GM15510 (cell line): Measurements from ENCODE around the gene KCNQ2.

Source experiments
- POLR2A ChIP-seq: IDR thresholded peaks from 3 replicates; pipeline ENCODE4 v1.6.1; 2011; ENCODE audit warnings: borderline replicate concordance; ENCODE audit not compliant: insufficient read length; ENCODE audit errors: extremely low read depth

The KCNQ2 gene

DNA sequence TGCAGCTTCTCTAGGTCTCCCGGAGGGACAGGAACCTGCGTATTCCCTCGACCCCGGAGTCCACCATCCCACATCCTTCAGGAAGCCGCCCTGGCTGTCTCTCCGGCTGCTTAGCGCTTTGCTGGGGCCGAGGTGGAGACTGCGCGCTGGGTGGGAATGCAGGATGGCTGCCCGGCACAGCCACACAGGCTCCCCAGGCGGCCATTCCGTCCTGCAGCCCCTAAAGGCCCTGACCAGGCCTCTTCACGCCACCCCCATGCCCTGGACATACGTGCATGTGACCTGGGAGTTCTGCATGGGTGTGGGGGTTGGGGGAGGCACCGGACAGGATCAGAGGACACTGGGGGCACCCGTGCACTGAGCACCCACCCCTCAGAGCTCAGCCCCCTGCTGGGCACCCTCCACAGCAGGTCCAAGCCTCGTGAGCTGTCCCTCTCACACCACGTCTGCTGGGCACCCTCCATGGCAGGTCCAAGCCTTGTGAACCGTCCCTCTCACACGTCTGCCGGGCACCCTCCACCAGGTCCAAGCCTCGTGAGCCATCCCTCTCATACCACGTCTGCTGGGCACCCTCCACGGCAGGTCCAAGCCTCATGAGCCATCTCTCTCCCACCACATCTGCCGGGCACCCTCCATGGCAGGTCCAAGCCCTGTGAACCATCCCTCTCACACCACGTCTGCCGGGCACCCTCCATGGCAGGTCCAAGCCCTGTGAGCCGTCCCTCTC is 70.9 kb downstream of the KCNQ2 start:
- no peak for TF ChIP-seq POLR2A

DNA sequence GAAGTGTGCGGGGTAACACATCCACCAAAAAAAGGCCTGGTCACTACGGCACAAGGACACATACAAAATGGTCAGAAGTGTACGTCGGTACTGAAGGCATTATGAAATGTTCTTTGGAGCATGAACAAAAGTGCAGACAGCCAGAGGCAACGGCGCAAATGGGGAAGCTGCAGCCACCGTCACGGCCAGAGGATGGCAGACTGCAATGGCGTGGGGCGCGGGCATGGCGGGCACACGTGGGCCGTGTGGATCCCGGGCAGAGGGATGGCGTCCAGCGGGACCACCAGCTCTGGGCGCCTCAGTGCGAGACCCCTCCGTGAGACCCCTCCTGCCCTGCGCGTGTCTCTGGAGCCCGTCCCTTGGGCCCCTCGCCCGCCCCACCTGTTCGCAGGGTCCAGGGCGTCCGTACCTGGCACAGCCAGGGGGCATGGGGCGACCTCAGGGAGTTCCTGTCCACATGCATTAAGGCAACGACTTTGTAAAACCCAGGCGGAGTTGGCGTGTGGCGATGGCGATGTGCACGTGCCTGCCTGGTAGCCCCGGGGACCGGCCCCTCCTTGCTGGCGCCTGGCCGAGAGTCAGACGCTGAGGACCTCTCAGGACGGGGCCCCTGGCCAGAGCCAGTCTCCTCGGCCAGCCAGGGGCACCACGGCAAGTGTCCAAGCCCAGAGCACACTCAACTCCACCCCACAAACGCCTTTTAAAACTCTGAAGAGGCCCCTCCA is 71.8 kb downstream of the KCNQ2 start:
- no peak for TF ChIP-seq POLR2A

GRCh38 chr20:63399596-63400375 is 72.7 kb downstream of the KCNQ2 start:
- no peak for TF ChIP-seq POLR2A

- TF ChIP-seq POLR2A = no peak
These were observed 73.5 kb downstream of the KCNQ2 start for GRCh38 chr20:63398744-63399514.

DNA sequence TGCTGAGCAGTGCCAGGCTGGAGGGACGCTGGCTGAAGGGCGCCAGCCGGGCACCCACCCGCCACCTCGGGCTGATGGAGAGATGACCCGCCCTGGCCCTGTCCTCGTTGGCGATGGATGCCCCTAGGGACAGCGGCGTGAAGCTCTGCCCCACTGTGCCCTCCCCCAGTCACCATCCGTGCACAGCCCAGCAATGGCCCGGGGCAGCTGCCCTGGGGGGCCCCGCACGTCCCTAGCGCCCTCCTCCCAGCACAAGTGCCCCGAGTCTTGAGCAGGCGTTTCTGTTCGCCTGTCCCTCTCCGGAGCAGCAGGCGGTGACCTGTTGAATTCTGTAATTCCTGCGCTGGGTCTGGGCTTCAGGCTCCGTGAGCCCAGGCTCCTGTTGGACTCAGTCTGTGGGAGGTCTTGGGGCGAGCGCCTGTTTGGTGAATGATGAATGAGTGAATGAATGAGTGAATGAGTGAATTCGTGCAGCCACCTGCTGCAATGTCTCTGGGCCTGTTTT is 74.5 kb downstream of the KCNQ2 start:
- no peak for TF ChIP-seq POLR2A

GRCh38 chr20:63397155-63397843 is 75.2 kb downstream of the KCNQ2 start:
- no peak for TF ChIP-seq POLR2A

DNA sequence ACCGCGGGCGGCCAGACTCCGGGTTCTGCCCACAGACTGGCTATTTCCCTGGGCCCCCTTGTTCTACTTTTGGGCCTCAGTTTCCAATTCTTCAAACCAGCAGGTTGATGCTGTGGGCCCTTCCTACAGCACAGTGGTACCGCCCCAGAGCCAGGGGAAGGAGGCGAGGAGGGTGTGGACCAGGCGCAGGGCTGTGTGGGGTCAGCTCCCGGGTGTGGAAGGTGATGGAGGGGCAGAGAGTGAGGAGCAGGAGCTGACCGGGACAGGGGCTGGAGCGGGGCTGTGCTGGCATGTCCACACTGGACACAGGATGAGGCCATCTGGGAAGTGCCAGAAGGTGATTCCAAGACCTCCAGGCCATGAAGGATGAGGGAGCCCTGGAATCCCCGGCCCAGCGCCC is 76.2 kb downstream of the KCNQ2 start:
- TF ChIP-seq POLR2A = no peak

DNA sequence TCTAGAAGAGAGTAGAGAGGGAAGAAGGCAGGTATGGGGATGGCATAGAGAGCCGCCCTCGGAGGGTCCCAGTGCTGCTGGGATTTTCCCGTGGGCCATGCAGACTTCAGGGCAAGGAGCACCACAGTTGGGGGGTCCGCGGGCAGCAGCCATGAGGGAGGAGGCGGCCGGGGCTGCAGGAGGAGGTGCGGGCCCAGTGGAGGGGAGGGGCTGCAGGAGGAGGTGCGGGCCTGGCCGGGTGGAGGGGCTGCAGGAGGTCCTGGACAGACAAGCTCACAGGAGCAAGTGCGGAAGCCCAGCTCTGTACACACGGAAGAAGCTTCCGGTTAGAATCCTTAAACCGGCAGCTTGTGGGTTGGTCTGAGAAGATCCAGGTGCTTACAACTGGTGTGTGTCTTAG is 76.7 kb downstream of the KCNQ2 start:
- TF ChIP-seq POLR2A = no peak

DNA sequence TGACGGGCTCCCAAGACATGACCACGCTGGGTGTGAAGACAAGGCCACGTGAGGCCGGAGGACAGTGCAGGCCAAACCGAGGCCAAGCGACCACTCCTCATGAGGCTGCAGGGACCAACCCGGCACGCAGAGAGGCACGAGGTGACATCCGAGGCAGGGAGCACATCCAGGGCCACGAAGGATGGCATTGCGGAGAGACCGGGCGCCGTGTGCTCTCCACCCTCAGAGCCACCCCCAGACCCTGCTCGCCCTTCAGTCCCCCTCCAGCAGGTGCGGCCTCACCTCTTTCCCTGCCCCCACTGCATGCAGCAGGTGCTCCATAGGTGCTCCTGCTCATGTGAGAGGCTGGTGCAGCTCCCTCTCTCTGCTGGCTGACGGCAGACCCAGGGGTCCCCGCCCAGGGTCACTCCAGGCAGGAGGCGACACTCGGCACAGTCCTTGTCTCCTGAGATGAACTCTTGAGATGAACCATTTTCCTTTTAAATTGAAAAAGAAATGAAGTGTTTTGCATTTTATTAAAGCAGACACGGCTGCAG is 77.5 kb downstream of the KCNQ2 start:
- TF ChIP-seq POLR2A = no peak

DNA sequence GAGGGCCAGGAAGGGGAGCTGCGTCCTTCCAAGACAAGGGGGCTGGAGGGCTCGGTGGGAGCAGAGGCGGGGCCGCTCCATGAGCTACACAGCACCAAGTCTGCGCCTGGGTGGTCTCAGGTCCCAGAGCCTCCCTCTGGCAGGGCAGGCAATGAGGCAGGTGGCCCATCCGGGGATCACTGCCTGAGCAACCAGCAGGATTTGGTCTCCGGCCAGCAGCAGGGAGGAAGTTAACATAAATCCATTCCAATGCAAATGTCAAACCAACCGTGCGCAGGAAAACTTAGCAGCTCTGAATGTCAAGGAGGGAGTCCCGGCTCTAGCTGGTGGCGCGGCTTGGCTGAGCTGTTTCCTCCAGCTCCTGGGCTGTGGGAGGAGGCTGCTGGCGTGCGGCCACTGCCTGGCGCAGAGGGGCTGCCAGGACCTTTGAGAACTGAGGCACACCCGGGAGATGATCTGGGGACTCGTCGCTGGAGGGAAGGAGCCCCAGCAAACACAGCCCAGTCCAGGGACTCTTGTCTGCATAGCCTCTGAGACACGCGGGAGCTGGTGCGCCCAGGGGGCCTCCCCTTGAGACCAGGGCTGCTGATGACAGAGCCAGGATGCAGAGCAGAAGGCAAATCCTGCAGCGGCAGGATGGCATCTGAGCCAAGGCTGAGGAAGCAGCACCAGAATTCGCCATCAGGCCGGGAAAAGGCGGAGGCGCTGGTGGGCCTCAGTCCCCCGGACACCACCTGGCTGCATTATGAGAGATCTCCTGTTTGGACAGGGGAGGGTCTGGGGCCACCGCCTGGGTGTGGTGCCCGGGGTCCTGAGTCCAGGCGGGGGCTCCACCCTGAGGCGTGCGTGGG is 78.2 kb downstream of the KCNQ2 start:
- no peak for TF ChIP-seq POLR2A

DNA sequence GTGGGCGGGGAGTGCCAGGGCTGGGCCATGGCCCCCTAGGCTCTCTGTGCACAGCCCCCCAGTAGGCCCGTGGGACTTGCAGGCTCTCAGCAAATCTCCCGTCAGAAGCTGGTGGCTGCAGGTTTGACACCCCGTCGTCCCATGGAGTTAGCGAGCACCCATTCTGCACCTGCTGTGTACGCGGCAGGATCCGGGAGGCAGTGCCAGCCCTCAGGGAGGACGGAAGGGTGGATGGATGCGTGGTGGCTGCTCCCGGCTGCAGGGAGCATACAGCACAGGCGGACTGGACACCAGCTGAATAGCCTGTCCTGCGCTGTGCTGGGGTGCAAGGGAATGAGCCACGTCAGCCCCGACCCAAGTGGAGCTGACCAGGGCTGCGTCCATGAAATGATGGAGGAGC is 78.9 kb downstream of the KCNQ2 start:
- no peak for TF ChIP-seq POLR2A

DNA sequence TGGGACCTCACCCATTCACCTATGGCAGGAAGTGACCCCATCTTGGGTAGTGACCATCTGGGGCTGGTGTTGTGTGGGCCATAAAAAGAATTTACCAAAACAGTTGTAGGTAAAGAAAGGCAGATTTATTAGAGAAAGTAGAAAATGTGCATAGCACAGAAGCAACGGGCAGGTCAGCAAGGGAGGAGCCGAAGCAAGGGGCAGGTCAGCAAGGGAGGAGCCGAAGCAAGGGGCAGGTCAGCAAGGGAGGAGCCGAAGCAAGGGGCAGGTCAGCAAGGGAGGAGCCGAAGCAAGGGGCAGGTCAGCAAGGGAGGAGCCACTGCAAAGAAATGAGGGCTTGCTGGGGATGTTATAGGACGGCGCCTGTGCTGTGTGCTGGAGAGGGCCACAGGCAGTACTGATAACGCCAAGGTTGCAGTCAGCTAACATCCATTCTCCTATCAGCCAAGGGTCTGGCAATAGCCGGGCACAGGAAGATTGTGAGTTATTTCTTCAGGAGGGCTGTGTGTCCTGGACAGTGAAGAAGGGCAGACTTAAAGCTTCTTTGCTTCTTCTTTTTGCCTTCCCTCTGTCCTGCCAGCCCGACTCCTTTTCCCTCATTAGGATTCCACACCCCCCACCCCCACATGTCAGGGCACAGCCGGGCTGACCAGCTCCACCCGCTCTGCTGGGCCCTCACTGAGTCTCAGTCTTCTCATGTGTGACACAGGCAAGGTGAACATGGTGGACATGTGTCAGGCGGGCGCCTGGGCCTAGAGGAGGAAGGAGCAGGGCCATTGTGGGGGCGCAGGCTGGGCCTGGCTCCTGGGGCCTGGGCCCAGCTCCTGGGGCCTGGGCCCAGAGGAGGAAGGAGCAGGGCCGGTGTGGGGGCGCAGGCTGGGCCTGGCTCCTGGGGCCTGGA is 79.7 kb downstream of the KCNQ2 start:
- TF ChIP-seq POLR2A = no peak
